GM18858 (cell line): Measurements from ENCODE around the gene TDRD7.
"Not testable (repeated sequence)": the region's sequence is repeated elsewhere in the genome, so short reads cannot be mapped to it uniquely, and the experiment has no call there.

Experiments used
- ATAC-seq: cut with Tn5 transposase; IDR thresholded peaks from one replicate; pipeline ENCODE4 v1.9.1; 2021; ENCODE audit not compliant: unreplicated experiment

Gene TDRD7

DNA sequence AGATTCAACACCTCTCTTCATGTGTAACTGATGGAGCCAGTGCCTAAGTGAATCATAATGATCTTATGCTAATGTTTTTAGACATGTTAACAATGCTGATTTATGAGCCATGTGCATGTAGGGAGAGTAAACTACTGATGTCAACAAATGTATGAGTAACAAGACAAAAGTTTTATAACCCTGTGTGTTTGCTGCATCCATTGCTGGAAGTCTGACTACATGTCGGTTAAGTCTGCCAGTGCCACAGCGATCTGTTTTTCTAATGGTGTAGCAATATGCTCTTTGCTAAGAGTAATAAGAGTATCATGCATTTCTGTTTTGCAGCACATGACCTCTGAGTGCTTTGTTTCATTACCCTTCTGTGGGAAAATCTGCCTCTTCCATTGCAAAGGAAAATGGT is 63.2 kb downstream of the TDRD7 start:
- no peak for ATAC-seq

DNA sequence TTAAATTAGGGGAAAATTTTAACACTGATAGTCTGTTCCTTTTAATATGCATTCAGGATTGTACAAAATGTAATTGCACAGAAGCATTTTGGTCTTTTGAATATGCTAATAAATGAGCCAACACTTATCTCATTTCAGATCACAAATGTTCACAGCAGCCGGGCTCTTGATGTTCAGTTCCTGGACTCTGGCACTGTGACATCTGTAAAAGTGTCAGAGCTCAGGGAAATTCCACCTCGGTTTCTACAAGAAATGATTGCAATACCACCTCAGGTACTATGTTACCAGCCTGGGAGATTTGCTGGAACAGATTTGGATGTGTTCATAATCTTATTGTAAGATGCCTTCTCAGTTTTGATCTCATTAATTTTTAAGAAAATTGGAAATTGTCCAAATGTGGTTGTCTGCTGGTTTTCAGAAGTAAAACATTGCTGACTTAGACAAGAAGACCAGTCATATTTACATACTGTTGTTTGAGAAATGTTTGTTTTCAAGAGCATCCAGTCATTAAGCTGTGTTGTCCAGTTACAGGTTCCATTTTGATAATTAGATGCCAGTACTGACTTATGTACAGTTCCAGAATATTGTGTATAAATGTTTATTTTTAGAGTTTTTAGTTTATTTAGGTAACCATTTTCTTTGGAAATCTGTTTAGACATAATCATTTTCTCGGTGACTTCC is 66.5 kb downstream of the TDRD7 start:
- no peak for ATAC-seq

DNA sequence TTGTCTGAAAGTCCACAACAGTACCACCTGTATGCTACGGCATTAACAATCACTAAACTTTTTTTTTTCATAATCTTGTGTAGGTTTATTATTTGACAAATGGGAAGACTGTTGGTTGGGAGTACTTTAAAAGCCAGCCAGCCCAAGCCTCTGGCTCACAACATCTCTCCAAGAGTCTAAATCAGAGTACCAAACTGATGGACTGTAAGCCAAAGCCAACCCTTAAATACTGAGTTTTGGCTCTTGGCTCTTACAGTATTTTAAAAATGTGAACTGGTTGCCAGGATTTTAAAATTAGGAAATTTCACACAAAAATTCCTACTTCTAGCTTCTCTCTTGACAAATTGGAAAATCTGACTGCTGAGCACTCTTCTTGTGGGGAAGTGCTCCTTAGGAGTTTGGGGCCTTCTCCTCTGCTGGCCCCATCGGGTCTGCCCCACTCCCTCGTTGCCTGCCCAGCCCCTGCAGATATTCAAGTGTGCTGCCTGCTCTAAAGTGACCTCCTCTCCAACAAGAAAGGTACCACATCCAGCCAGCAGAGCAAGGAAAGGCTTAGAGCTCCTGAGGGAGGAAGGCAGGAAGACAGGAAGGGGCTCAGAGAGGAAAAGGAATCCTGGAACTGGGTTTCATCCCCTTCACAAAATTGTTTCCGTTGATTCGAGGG is 67.7 kb downstream of the TDRD7 start:
- no peak for ATAC-seq

DNA sequence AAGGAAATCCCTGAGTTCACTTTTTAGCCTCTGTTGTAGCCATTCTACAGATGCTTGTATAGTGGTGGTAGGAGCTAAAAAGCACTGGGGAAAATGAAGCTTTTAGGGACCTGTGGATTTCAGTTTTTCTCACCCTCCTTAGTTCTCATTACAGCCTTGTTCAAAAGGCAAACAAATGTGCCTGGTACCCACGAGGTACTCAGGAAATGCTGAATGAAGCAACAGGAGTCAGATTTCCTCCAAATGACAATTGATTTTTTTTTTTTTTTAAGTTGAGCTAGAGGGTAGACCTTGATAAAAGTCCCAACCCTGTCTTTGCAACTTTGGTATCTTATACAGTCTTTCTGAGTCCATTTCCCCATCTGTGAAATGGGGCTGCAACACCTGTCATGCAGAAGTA is 68.3 kb downstream of the TDRD7 start:
- no peak for ATAC-seq

DNA sequence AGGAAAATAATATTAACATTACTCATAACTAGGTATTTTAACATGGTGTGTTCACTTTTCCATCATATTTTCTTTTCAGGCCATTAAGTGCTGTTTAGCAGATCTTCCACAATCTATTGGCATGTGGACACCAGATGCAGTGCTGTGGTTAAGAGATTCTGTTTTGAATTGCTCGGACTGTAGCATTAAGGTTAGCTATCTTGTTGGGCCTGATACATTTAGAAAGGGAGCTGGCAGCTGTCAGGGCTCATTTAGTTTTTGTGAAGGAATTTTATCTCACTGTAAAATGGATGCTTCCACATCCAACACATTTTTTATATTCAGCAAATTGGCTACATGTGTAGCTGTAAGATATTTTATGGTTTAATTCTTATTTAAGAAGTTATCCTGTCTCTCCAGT is 68.9 kb downstream of the TDRD7 start:
- ATAC-seq, result no peak

DNA sequence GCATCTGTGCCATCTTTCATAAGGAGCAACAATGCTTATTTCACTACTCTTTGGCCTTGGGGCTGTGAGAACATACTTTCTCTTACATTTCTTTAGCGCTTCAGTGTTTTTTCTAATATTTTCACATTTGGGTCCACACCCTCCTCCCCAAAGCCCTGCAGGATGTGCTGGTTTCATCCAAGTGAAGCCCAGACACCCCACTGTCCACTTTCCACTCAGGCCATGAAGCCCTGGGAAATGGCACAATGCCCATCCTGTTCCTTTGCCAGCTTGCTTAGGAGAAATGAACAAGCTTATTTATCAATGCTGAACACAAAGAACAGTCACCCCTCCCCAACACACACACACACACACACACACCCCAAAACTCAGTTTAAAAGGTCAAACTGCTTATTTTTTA is 72.2 kb downstream of the TDRD7 start:
- no peak for ATAC-seq

DNA sequence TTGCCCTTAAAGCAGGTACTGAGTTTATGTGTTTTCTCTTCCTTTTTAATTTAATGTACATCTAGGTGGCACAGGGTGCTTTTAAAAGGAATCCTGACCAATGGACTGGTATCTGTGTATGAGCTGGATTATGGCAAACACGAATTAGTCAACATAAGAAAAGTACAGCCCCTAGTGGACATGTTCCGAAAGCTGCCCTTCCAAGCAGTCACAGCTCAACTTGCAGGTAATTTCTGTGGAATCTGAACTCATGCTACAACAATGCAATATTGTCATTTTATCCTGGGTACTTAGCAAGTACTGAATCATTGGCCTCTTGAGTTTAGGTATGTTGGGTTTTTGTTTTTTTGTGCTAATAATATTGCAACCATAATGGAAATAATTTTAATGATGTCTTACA is 75.2 kb downstream of the TDRD7 start:
- no peak for ATAC-seq

DNA sequence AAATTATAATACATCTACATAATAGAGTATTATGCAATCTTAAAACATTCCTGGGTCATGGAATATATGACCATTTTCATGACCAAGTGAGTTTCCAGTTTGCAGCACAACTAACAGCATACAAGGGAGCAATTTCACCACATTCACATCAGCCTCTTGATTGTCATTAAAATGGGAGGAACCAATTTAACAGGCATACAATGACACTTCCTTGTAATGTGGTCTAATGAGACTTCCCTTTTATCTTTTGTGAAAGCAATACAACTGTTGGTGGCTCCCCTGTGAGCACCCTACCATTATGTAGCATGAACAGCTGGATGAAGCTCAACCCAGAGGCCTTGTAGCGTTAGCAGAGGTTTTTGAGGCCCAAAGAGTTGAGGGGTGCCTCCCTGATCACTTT is 76.0 kb downstream of the TDRD7 start:
- no peak for ATAC-seq

DNA sequence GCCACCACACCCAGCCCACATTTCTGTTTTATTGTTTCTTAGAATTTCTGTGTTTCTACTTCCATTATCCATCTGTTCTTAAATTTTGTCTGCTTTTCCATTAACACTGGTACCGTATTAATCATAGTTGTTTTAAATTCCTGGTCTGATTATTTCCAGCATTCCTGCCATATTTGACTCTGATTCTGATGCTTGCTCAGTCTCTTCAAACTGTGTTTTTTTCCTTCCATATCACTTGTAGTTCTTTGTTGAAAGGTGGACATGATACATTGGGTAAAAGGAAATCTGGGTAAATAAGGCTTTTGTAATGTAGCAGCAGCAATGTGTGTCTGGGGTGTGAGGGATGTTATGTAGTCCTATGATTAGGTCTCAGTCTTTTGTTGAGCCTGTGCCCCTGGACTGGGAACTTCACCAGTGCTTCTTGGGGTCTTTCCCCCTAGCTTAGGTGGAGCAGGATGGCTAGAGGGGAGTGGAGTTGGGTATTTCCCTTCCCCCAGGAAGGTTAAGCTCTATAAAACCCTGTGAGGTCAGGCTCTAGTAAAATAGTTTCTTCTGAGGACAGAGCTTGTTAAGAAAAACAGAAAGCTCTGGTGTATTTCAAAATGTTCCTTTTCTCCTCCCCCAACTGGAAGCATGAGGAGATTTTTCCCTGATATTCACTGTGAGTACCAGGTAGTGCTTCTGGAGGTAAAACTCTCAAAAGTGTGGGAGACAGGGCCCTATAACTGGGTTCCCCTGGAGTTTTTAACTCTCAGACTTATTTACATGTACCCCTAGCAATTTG is 79.5 kb downstream of the TDRD7 start:
- no peak for ATAC-seq

DNA sequence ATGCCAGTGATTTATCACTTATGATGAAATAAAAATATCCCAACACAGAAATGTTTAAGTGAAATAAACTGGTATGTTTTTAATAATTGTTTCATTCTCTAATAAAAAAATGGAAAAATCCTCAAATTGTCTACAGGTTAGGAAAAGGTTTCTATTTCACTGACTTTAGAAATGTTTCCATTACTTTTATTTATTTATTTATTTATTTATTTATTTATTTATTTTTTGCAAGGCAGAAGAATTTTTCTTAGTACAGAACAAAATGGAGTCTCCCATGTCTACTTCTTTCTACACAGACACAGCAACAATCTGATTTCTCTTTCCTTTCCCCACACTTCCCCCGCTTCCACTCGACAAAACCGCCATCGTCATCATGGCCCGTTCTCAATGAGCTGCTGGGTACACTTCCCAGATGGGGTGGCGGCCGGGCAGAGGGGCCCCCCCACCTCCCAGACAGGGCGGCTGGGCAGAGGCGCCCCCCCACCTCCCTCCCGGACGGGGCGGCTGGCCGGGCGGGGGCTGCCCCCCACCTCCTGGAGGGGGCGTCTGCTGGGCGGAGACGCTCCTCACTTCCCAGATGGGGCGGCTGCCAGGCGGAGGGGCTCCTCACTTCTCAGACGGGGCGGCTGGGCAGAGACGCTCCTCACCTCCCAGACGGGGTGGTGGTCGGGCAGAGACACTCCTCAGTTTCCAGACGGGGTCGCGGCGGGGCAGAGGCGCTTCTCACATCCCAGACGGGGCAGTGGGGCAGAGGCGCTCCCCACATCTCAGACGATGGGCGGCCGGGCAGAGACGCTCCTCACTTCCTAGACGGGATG is 85.9 kb downstream of the TDRD7 start:
- not testable (repeated sequence) for ATAC-seq

DNA sequence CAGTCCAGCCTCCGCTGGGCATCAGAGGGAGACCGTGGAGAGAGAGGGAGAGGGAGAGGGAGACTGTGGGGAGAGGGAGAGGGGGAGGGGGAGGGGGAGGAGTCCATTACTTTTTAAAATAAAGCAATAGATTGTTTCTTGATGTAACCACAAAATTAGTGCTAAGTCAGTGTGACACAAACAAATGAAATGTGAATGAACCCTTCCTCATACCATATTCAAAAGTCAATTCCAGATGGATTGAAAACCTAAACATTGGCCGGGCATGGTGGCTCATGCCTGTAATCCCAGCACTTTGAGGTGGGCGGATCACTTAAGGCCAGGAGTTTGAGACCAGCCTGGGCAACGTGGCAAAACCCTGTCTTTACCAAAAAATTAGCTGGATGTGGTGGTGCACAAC is 87.0 kb downstream of the TDRD7 start:
- ATAC-seq, result not testable (repeated sequence)

DNA sequence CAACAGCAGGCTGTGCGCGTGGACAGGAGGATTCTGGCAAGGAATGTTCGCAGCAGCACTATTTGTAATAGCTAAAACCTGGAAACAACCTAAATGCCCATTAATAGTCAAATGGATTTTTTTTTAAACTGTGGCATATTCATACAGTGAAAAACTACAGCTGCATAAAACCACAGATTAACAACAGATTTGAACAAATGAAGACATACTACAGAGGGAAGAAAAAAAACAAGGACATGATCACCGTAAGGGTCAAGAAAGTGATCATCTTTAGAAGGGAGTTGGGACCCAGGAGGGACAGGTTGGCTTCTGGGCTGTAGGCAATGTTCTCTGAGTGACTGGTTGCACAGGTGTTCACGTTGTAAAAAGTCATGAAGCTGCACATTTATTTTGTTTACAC is 88.4 kb downstream of the TDRD7 start:
- ATAC-seq, result no peak

DNA sequence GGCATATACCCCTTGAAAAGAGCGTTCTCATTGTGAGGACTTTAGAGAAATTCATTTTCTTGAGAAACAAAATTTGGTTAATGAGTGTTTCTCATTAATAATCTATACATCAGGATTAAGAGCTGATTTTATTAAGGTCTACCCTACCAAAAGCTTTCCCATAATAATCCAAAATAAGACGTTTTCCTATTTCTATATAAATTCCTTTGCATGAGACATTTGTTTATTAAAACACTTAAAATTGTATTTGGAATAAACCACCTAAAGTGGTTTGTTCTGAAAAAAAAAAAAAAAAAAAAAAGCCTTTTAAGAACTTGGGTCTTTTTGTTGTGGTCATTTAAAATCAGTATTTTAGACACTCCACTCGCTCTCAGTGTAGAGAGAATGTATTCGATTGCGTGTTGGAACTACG is 88.9 kb downstream of the TDRD7 start:
- no peak for ATAC-seq

DNA sequence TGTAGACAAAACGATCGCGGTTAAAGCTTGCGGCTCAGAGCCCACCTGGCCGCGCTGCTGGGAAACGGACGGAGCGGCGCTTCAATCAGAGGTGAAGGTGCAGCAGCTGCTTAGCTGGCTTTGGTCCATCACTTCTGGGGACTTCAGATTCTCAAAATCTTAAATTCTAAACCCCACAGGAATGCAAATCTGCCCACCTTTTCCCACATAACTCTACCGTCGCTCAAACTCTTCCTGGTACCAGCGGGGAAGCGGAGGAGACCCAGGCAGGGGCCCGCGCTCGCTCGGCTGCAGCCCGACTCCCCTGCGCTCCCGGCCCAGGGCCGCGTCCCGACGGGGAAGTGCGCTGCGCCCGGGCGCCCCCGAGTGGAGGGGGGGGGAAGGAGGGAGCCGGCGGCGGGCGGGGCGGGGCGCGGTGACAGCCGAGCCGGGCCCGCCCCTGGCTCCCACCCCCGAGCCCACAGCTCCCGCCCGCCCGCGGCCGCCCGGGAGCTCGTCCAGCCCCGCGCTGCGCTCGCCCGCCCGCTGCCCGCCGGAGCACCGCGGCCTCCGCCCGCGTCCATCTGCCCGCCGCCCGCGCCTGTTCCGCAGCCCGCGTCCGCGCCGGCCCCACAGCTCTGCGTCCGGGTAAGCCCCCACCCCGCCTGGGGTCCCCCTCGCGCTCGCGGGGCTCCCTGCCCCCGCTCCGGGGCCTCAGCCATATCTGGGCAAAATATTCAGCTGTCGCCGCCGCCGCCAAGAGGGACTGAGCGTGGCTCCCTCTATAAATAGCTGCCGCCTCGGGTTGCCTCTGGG is 89.5 kb downstream of the TDRD7 start, which contains the start of gene TMOD1:
Gene TMOD1 (plus strand): TSS at position 490 of the 795 bp plus-strand sequence. CDS start 22,523 bp downstream, outside the sequence.
- ATAC-seq, result no peak

DNA sequence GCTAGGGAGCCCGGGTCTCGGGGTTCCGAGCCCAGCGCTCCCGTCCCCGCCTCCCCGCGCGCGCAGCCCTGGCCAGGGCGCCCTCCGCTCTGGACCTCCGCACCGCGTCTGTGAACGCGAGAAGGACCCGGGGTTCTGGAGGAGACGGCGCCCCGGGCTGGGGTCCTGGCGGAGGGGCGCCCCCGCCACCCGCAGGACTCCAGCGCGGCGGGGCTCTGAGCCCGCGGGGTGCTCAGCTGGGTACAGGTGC is 90.0 kb downstream of the TDRD7 start:
- ATAC-seq, result no peak

DNA sequence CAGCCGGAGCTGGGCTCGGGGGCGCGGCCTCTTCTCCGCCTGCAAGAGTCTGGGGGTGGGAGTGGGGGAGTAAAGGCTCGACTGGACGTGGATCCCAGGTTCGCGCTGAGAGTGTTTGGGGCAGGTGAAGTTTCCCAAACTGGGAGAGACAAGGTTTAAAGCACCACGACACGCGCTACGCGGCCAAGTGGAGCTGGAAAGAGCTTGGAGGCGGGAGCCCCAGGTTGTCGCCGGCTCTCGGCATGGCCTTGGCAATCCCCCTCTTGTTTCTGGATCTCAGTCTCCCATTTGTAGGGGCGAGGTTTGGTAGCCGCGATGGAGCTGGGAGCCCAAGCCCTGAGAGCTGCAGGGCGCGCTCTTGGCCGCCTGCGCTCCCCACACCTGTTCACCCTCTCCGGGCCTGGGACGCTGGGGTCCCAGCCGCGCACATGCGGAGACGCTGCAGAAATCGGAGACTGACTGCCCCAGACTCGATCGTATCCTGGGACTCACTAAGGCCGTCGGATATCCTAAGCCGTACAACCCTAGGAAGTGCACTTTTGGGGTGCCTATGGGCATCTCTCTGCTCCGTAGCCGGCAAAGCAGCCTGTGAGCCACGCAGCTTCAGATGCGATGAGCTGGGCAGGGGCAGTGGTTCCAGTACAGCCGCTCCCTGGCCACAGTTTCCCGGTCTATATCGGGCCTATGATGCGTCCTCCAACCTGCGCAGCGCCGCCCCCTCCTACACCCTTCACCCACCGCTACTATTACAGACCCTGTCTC is 90.5 kb downstream of the TDRD7 start:
- ATAC-seq, result no peak

DNA sequence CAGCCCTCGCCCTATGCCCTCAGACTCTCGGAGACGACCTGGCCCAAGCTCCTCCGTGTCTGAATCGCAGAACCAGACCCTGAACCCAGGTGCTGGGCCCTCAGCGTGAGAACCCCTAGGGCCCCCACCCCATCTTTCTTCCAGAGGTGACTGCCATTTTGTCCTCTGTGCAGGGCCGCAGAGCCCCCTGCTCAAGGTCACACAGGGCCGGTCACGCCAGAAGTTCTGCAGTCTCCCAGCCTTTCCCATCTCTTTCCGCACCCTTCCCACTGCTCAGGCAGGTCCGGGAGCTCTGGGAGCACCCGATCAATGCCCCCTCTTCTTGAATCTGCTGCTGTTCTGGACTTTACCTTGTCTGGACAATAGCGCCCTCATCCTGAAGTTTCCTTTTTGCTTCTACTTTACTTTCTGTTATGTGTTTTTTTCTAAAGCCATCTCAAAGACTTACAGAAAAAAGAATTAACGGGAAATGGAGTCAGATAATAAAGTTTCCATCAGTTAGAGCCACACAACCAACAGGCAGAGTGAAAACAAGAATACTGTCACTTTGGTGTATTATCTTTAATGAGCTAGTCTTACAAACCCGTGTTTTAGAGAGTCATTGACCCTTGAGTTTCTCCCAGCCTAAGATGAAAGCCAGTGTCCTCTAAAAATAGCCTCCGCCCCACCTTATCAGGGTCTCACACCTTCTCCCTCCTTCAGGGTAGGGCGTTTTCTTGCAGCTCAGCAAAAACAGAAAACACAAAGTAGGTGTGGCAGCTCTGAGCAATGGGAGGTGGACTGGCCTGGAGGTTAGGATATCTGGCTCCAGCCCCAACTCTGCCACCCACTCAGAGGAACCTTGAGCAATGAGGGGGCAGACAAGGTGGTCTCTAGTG is 91.3 kb downstream of the TDRD7 start:
- no peak for ATAC-seq

DNA sequence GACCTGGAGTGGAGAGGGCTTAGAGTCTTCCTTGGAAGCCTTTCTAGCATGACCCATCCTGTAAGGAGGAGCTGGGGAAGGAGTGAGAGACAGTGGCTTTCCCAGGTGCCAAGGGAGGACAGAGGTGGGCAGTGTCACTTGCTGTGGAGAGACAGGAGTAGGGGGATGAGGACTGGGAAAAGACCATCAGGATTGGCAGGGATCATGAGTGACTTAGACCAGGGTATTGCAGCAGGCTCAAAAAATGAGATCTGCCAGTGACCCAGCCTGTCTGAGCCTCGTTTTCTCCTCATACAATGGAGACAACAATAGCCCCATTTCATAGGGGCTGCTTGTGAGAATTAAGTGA is 91.9 kb downstream of the TDRD7 start:
- ATAC-seq, result no peak
